Activated CD8-positive, alpha-beta memory T cell treated with anti-CD3 and anti-CD28 coated beads, Interleukin-2, amount 50 U/mL, for 24 hours (primary cell): Measurements from ENCODE around the gene KCNQ1.

Experiments used
- DNase-seq: peaks from one replicate; pipeline ENCODE4 v3.0.0-alpha.2; 2020; ENCODE audit errors: extremely low read depth

KCNQ1 gene

DNA sequence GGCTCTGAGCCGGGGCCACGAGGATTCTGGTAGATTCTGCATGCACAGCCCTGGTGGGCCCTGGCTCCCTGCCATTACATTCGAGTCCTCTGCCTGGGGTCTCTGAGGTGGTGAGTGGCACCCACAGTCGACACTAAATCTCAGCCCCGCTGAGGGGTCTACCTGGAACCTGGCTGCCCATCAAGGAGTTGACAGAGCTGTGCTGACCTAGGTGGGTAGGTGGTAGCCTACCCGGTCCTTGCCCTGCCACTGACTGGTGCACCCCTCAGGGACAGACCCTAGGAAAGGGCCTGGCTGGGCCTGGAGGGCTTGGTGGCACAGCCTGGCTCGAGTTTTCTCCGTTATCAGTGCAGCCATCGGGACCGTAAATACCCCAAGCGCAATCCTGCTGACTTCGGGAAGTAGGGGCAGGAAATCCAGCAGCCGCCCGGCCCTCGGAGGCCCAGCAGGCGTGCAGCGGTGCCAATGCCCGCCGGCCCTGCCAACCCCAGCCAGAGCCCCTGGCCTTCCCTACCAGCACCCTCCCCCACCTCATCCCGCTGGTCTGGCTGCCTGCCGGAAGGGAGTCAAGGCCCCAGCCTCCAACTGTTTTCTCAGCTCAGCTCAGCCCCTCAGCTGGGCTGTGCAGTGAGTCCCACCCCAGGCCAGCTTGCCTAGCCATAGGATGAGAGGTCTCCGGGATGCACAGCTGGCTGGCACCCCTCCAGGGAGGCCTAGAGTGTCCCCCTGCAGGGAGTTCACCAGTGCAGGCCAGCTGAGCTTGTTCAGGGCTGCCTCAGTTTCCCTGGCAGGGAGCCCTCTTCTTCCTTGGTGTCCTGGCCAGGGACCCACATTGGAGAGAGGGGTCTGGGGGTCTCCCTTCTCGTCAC is 335.4 kb downstream of the KCNQ1 start:
- no peak for DNase-seq

GRCh38 chr11:2780850-2781407 is 336.1 kb downstream of the KCNQ1 start:
- DNase-seq = no peak

DNA sequence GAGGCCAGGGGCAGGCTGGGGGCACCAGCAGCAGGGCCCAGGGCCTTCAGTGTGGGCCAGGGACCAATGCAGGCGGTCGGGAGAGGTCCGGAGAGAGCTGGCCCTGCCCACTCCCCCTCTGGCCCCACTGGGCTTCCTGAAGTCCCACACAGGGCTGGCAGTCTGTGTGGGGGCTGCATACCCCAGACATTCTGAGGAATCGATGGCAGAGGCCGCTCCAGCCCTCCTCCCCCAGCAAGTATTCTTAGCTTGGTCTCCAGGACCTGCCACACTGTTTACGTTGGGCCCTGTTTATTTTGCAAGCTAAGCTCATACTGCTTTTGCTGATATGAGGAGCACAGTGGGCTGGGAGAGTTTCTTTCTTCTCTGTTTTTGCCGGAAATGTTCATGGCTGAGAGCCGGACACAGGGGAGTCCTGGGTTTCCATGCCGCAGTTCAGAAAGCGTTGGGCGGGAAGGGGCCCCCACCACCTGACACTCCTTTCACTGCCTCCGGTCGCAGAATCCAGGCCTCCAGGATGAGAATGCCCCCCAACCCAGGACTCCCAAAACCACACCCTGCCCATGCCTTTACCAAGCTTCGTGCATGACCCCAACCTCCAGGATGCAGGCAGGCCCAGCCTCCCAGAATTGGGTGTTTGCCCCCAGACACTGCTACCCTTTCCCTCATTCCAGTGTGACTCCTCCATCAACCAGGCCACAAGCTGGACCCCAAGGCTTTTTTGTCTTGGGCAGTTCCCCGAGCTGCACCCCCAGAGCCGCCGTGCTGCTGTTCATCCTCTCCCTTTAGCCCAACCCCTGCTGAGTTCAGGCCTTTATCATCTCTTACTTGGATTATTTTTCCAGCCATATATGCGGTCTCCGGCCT is 336.8 kb downstream of the KCNQ1 start:
- DNase-seq = no peak

DNA sequence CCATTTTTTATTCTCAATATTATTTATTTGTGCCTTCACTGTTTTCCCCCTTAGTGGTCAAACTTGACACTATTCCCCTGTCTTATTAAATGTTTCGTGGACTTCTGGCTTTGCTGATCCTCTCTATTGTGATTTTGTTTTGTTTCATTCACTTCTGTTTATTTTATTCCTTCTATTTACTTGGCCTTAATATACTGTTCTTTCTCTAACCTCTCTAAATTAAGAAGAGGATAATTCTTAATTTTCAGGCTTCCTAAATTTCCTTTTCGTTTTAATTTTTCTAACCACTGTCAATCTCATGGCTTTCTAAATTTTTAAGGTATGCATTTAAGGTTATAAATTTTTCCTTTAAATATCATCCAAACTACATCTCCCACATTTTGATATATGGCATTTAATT is 338.0 kb downstream of the KCNQ1 start:
- no peak for DNase-seq

GRCh38 chr11:2783536-2784082 is 338.8 kb downstream of the KCNQ1 start:
- DNase-seq = no peak

- DNase-seq = no peak
These were observed 343.0 kb downstream of the KCNQ1 start for GRCh38 chr11:2787816-2788167.

- DNase-seq = no peak
These were observed 343.6 kb downstream of the KCNQ1 start for GRCh38 chr11:2788168-2789071.

DNA sequence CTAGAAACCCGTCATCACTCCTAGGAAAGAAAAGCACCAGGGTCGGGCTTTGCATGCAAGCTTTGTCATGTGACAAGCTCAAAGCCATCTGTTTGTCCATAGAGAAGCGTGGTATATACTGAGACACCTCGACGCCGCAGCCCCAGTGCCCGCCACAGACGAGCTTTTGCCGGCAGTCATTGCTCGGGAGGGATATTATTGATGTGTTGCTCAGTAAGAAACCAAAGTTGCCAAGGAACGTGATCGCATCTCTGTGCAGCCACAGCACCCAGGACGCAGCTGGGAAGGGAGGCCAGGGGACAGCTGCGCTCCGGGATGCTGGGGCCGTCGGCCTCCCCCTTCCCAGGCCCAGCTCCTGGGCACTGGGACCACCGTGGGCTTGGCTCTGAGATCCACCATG is 344.5 kb downstream of the KCNQ1 start:
- no peak for DNase-seq

DNA sequence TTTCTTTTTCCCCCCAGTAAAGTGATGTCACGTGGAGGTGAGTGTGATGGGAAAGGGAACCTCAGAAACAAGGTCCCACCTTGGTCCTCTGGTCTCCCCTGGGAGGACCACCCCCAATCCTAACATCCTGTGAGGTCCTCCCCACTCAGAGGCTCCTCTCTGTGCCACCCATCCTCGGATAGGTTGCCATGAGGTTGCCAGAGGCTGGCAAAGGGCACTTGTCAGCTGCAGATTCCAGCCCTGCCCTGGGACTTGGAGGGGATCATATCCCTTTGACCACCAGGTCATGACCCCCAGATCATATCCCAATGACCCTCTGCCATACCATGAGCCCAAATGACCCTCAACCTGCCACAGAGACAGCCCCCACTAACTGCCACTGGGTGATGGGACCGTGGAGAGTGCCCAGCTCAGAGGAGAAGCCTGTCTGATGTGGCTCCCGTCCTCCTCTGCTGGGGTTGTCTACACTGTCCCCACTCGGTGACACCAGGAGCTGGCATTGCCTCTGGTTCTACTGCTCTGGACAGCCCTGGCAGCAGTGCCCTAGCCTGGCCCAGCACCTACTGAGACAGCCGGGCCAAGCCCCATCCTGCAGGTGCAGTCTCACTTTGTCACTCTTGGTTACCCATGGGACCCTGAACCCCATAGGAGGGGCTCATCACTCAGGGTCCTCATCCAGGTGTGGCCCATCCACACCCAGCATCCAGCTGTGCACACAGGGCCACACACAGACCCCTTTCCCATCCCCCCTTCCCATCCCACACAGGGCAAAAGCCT is 345.2 kb downstream of the KCNQ1 start:
- DNase-seq = no peak

DNA sequence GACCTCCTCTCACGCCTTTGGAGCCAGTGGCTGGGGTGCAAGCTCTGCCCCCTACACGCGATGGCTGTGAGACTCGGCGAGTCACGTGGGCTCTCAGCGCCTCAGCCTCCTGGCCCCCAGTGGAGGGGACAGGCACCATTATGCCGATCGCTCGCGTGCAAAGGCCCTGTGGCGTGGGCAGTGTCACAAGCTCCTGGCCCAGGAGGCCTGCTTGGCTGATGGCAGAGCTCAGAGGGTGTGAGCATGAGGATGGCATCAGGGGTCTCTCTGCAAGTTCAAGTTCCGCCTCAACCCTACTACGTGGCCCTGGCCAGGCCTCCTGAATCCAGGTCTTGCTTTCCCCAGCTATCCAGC is 345.7 kb downstream of the KCNQ1 start:
- no peak for DNase-seq

- DNase-seq = no peak
These were observed 346.3 kb downstream of the KCNQ1 start for GRCh38 chr11:2791139-2791520.

- DNase-seq = no peak
These were observed 346.9 kb downstream of the KCNQ1 start for GRCh38 chr11:2791521-2792380.

GRCh38 chr11:2792381-2793250 is 347.8 kb downstream of the KCNQ1 start:
- DNase-seq = no peak

- no peak for DNase-seq
These were observed 348.9 kb downstream of the KCNQ1 start for GRCh38 chr11:2793701-2794045.

- no peak for DNase-seq
These were observed 349.5 kb downstream of the KCNQ1 start for GRCh38 chr11:2794046-2794967.

DNA sequence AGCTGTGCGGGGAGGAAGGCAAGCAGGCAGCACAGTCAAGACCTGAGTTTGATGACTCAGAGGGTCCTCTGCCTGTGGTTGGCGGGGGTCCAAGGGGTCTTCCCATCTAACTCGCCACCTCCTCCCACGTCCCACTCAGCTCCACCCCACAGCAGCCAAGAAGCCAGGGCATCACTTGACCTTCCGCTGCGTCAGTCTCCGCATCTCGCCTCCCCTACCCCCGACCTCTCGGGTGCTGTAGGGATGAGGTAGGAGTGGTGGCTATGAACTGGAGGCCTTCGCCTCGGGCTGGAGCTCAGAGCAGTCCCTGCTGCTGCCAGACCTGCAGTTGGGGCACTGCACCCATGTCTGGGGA is 350.1 kb downstream of the KCNQ1 start:
- DNase-seq = no peak

DNA sequence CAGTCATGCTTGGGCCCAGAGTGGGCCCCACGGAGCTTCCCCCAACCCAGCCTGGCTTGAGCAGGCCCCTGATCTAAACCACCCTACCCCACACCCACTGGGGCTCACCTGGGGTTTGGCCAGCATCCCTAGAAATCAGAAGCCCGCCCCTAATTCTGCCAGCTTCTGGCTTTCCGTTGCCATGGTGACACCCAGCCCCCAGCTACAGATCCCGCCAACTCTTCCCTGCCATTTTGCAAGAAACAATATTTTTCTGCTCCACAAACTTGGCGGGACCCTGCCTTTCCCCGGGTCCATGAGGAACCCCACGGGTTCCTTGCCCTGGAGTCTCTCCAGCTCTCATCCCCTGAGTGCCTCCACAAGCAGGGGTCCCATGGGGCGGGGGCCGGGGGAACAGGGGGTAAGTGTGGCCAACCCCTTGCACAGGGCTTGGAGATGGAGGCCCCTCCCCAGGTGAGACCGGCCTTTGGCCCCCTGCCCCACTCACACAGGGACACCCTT is 350.7 kb downstream of the KCNQ1 start:
- no peak for DNase-seq

DNA sequence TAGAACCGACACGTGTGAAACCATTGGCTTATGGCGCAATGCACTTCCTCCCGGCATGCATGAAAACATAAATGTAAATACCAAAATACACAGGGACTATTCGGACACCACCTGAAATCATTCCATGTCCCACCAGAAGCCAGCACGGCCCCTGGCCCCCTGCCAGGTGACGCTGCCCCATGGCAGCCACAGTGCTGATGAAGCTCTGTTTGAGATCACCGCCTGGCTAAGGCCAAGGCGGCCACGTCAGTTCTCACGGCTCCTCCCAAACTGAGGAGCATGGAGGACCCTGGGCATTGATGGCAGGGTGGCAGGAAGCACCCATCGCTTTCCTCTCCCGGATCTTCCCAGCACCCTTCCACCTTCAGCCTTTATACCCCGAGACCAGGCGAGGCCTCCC is 351.3 kb downstream of the KCNQ1 start:
- no peak for DNase-seq
